HL-60 (cell line): Measurements from ENCODE around the gene IRAK1.

Source experiments
- POLR2AphosphoS5 ChIP-seq: IDR thresholded peaks from 2 replicates; pipeline ENCODE4 v1.6.1; 2012; ENCODE audit warnings: low read depth
- TF ChIP-seq, protein P1 (sequence below): IDR thresholded peaks from one replicate; pipeline ENCODE4 v1.5.1; 2011; ENCODE audit warnings: low read length, control low read depth, inconsistent platforms; ENCODE audit not compliant: insufficient read depth
- TF ChIP-seq, protein P2 (sequence below): IDR thresholded peaks from 2 replicates; pipeline ENCODE4 v1.6.1; 2012; ENCODE audit warnings: low read depth; ENCODE audit not compliant: insufficient replicate concordance

DNA sequence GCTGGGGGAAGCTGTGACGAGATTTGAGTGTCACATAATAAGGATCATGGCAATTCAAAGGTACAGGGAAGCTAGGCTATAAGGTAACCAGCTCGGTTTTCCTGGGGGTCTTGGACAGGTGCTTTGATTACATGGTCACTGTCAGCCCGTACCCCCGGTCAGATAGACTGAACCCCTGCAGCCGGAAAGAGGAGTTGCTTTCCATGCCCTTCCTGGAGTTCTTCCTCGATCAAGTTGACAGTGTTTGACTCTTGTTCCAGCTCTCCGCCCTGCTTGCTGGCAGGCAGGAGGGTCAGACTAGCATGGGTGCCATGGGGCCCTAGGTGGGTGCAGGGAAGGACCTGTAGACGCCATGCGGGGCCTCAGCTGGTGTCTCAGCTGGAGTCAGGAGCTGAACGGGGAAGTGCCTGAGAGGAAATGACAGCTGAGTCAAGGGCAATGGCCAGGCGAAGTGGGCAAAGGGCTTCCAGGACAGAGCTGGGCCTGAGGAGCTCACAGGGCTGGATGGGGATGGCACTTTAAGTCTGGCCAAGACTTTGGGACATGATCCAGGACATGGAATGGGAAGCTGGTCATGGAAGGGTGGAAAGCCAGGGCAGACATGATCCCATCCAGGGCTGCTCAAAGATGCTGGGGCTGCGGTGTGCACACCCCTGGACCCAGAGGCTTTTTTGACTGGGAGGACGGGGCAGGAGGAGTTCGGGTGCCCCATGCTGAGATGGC lies 45.5 kb downstream of the IRAK1 start:
- no peak for TF ChIP-seq POLR2AphosphoS5
- TF ChIP-seq, protein P1, sequence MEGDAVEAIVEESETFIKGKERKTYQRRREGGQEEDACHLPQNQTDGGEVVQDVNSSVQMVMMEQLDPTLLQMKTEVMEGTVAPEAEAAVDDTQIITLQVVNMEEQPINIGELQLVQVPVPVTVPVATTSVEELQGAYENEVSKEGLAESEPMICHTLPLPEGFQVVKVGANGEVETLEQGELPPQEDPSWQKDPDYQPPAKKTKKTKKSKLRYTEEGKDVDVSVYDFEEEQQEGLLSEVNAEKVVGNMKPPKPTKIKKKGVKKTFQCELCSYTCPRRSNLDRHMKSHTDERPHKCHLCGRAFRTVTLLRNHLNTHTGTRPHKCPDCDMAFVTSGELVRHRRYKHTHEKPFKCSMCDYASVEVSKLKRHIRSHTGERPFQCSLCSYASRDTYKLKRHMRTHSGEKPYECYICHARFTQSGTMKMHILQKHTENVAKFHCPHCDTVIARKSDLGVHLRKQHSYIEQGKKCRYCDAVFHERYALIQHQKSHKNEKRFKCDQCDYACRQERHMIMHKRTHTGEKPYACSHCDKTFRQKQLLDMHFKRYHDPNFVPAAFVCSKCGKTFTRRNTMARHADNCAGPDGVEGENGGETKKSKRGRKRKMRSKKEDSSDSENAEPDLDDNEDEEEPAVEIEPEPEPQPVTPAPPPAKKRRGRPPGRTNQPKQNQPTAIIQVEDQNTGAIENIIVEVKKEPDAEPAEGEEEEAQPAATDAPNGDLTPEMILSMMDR = no peak
- TF ChIP-seq, protein P2, sequence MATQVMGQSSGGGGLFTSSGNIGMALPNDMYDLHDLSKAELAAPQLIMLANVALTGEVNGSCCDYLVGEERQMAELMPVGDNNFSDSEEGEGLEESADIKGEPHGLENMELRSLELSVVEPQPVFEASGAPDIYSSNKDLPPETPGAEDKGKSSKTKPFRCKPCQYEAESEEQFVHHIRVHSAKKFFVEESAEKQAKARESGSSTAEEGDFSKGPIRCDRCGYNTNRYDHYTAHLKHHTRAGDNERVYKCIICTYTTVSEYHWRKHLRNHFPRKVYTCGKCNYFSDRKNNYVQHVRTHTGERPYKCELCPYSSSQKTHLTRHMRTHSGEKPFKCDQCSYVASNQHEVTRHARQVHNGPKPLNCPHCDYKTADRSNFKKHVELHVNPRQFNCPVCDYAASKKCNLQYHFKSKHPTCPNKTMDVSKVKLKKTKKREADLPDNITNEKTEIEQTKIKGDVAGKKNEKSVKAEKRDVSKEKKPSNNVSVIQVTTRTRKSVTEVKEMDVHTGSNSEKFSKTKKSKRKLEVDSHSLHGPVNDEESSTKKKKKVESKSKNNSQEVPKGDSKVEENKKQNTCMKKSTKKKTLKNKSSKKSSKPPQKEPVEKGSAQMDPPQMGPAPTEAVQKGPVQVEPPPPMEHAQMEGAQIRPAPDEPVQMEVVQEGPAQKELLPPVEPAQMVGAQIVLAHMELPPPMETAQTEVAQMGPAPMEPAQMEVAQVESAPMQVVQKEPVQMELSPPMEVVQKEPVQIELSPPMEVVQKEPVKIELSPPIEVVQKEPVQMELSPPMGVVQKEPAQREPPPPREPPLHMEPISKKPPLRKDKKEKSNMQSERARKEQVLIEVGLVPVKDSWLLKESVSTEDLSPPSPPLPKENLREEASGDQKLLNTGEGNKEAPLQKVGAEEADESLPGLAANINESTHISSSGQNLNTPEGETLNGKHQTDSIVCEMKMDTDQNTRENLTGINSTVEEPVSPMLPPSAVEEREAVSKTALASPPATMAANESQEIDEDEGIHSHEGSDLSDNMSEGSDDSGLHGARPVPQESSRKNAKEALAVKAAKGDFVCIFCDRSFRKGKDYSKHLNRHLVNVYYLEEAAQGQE = no peak
